ENCODE data around the gene MYLIP. TPM values are rescaled to one million over a fixed set of nuclear protein-coding genes. Genes with fewer than 3 reads are reported as not detected.

Gene MYLIP
- total RNA-seq = 10 to 100 TPM; 35.1 to 43.9 TPM
- 10 to 100 TPM; 57.3 to 57.6 TPM for polyA plus RNA-seq
- long read RNA-seq, donor 1, transcript MYLIP-202 (7 exons, 1,666 nt) = major isoform, 11 of 23 reads
- long read RNA-seq, donor 1, partial matches to known transcripts = 5 of 23 reads
- long read RNA-seq, donor 1, other reads (novel, unspliced or antisense) = 6 of 23 reads
- long read RNA-seq, donor 2, transcript MYLIP-202 (7 exons, 1,666 nt) = major isoform, 13 of 21 reads
- long read RNA-seq, donor 2, partial matches to known transcripts = 3 of 21 reads
- long read RNA-seq, donor 2, other reads (novel, unspliced or antisense) = 5 of 21 reads

DNA sequence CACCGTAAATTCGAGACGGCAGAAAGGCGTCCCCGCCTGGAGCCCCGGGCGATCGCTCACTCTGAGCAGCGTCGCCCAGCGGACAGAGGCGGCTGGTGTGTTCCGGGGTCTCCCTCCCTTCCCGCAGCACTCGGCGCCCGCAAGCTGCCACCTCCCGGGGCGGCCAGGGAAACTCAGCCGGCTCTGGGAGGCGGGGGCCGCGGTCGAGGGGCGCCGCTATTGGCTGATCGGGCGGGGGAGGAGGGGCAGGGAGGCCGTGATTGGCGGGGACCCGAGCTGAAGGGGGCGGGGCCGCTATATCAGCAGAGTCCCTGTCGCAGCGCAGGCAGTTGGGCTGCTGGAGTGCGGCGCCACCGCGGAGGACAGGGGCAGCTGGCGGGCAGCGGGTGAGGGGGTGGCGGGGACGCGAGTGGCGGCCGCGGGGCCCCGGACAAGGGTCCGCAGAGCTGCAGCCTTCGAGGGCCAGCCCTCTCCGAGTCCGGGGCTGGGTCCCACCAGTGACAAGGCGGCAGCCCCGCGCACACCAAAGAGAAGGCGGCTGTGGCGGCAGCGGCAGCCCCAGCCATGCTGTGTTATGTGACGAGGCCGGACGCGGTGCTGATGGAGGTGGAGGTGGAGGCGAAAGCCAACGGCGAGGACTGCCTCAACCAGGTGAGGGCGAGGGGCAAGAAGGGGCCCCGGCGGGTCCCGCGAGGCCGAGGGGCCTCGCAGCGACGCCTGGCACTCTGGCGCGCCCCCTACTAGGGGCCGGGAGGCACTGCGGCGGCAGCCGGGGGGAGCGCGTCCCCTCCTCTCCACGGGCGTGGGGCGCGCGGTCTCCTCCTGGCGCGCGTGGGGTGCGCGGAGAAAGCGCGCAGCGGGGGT is at the start of gene MYLIP:
MYLIP (plus strand) TSS at position 328 of the 864 bp plus-strand sequence; CDS start at position 565, 237 bp downstream.
- peak; percentile 97 for ATAC-seq (ENCODE audit: low FRiP score)
- Histone ChIP-seq H3K4me1 (ENCODE audit: control insufficient read depth in 1 of 2, insufficient read depth in 2 of 2, low read length in 2 of 2) (peaks cover 2 to 3% of the 10 kb centered on the region in 2 donors), H3K9me3 (ENCODE audit: control insufficient read depth, low read length) (no peaks in the 10 kb centered on the region), H3K27ac (ENCODE audit: low read depth in 1 of 2, low read length in 2 of 2) (peak within 1 kb of the TSS; percentile 79 to 98), H3K36me3 (ENCODE audit: control insufficient read depth in 1 of 2, insufficient read depth in 2 of 2, low read length in 1 of 2) (no peaks in the 10 kb centered on the region), H3K27me3 (ENCODE audit: control insufficient read depth in 1 of 2, insufficient read depth in 2 of 2, low read length in 1 of 2) (peaks cover 0 to 2% of the 10 kb centered on the region in 2 donors), H3K4me3 (ENCODE audit: low read length in 2 of 2) (peak within 1 kb of the TSS; percentile 90 to 98)
- intact Hi-C loops (cut with DNase I) = loop anchor here (2.0 to 10.0 kb wide), 3 partner anchors 78 to 437 kb away; no protein-coding TSS in a partner anchor
- peak; percentile 99 for DNase-seq
- WGBS, 2 donors = 0% methylated on average over 68 to 95 of the region's 95 CpGs

DNA sequence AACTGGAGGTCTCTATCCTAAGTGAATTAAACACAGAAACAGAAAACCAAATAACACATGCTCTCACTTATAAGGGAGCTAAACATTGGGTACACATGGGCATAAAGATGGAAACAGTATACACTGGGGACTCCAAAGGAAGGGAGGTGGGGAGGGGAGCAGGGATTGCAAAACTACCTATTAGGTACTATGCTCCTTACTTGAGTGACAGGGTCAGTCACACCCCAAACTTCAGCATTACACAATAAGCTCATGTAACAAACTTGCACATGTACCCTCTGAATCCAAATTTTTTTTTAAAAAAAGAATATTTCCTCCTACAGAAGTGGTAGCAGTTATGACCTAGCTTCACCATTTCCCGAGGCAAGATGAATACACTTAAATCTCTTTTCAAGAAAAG is 49.5 kb upstream of the MYLIP start:
- H3K27ac ChIP-seq (ENCODE audit: low read depth in 1 of 2, low read length in 2 of 2) = no peak overlapping the region
- H3K27me3 ChIP-seq (ENCODE audit: control insufficient read depth in 1 of 2, insufficient read depth in 2 of 2, low read length in 1 of 2) = no peaks in the 10 kb centered on the region
- no peak for DNase-seq
- H3K9me3 ChIP-seq (ENCODE audit: control insufficient read depth, low read length) = no peaks in the 10 kb centered on the region
- intact Hi-C loops (cut with DNase I) = no loop called here
- no peak overlapping the region for H3K4me3 ChIP-seq (ENCODE audit: low read length in 2 of 2)
- H3K4me1 ChIP-seq (ENCODE audit: control insufficient read depth in 1 of 2, insufficient read depth in 2 of 2, low read length in 2 of 2) = no peaks in the 10 kb centered on the region
- no peaks in the 10 kb centered on the region for H3K36me3 ChIP-seq (ENCODE audit: control insufficient read depth in 1 of 2, insufficient read depth in 2 of 2, low read length in 1 of 2)
- no peak for ATAC-seq (ENCODE audit: low FRiP score)
- WGBS, 2 donors = 41 to 42% methylated on average over 1 of the region's 1 CpG

DNA sequence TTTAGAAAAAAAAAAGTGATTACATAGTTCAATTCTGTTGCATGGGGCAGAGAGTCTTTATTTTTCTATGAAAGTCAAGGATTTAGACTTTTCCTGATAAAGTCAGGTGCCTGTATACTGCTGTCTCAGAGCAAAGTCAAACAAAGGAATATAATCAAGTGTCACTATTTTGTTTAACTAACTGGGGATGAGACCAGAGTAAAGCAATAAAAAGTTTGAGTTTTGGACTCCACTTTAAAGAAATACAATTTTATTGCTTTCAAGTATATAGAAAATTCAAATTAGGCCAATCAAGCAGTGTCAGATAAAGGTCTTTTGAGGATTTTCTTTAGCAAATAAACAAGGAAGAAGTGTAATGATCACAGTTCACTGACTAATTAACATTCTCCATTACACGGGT is 48.7 kb upstream of the MYLIP start:
- ATAC-seq (ENCODE audit: low FRiP score) (no peak), DNase-seq (no peak)
- H3K27ac ChIP-seq (ENCODE audit: low read depth in 1 of 2, low read length in 2 of 2) = no peak overlapping the region
- H3K36me3 ChIP-seq (ENCODE audit: control insufficient read depth in 1 of 2, insufficient read depth in 2 of 2, low read length in 1 of 2) = no peaks in the 10 kb centered on the region
- H3K4me1 ChIP-seq (ENCODE audit: control insufficient read depth in 1 of 2, insufficient read depth in 2 of 2, low read length in 2 of 2) = no peaks in the 10 kb centered on the region
- intact Hi-C loops (cut with DNase I) = no loop called here
- no peaks in the 10 kb centered on the region for H3K9me3 ChIP-seq (ENCODE audit: control insufficient read depth, low read length)
- no peak overlapping the region for H3K4me3 ChIP-seq (ENCODE audit: low read length in 2 of 2)
- WGBS, 2 donors = 50 to 63% methylated on average over 1 of the region's 1 CpG
- no peaks in the 10 kb centered on the region for H3K27me3 ChIP-seq (ENCODE audit: control insufficient read depth in 1 of 2, insufficient read depth in 2 of 2, low read length in 1 of 2)

DNA sequence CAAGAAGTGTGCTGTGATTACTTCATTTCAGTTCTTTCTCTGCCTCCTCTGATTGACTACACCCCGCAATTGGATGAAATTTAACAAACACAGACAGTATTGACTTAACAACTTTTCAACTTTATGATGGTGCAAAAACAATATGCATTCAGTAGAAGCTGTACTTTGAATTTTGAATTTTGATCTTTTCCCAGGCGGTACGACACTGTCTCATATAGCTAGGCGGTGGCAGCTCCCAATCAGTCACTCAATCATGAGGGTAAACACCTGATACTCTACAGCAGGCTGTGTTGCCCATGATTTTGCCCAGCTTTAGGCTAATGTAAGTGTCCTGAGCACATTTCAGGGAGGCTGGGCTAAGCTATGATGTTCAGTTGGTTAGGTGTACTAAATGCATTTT is 47.6 kb upstream of the MYLIP start:
- DNase-seq = no peak
- intact Hi-C loops (cut with DNase I) = no loop called here
- ATAC-seq (ENCODE audit: low FRiP score) = no peak
- Histone ChIP-seq H3K4me1 (ENCODE audit: control insufficient read depth in 1 of 2, insufficient read depth in 2 of 2, low read length in 2 of 2) (no peaks in the 10 kb centered on the region), H3K9me3 (ENCODE audit: control insufficient read depth, low read length) (no peaks in the 10 kb centered on the region), H3K4me3 (ENCODE audit: low read length in 2 of 2) (no peak overlapping the region), H3K36me3 (ENCODE audit: control insufficient read depth in 1 of 2, insufficient read depth in 2 of 2, low read length in 1 of 2) (no peaks in the 10 kb centered on the region), H3K27me3 (ENCODE audit: control insufficient read depth in 1 of 2, insufficient read depth in 2 of 2, low read length in 1 of 2) (no peaks in the 10 kb centered on the region), H3K27ac (ENCODE audit: low read depth in 1 of 2, low read length in 2 of 2) (no peak overlapping the region)
- WGBS, 2 donors = 97 to 98% methylated on average over 4 of the region's 4 CpGs

DNA sequence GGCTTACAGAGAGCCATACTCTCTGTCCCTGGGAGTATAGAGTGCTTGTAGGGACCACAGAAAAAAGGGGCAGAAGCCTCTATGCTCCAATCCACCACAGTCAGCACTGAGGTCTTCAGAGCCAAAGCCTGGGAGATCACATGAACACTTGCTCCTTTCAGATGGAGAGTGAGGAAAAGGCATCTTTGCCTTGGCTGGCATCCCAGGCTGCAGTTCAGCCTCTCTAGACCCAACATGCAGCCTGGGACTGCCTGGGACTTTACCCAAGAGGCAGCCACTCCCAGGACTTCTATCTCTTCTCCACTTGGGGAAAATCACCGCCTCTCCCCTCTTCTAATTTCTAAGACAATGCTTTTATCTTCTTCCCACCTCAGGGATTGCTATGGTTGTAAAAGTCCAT is 46.5 kb upstream of the MYLIP start:
- Histone ChIP-seq H3K36me3 (ENCODE audit: control insufficient read depth in 1 of 2, insufficient read depth in 2 of 2, low read length in 1 of 2) (no peaks in the 10 kb centered on the region), H3K27ac (ENCODE audit: low read depth in 1 of 2, low read length in 2 of 2) (no peak overlapping the region), H3K9me3 (ENCODE audit: control insufficient read depth, low read length) (no peaks in the 10 kb centered on the region), H3K4me1 (ENCODE audit: control insufficient read depth in 1 of 2, insufficient read depth in 2 of 2, low read length in 2 of 2) (no peaks in the 10 kb centered on the region), H3K4me3 (ENCODE audit: low read length in 2 of 2) (no peak overlapping the region), H3K27me3 (ENCODE audit: control insufficient read depth in 1 of 2, insufficient read depth in 2 of 2, low read length in 1 of 2) (no peaks in the 10 kb centered on the region)
- WGBS, 2 donors = 0 to 22% methylated on average over 1 of the region's 1 CpG
- intact Hi-C loops (cut with DNase I) = no loop called here
- DNase-seq (no peak), ATAC-seq (ENCODE audit: low FRiP score) (no peak)

DNA sequence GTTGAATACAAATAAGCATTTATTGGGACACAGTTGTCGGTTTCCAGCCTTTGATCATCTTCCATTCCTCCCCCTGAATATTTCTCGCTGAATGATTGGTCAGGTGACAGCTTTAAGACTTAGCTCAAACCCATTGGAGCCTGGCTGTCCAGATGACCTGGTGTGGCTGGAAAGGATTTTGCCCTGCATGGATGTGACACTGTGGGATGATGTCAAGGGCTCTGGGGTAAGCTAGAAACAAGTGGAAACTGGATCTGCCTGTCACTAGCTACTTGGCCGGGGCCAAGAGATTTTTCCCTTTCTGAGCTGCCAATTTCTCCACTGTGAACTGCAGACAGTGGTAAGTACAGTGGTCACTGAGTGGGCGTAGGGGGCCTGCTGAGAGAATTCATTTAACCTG is 41.9 kb upstream of the MYLIP start:
- no peaks in the 10 kb centered on the region for H3K27me3 ChIP-seq (ENCODE audit: control insufficient read depth in 1 of 2, insufficient read depth in 2 of 2, low read length in 1 of 2)
- H3K27ac ChIP-seq (ENCODE audit: low read depth in 1 of 2, low read length in 2 of 2) = no peak overlapping the region
- H3K36me3 ChIP-seq (ENCODE audit: control insufficient read depth in 1 of 2, insufficient read depth in 2 of 2, low read length in 1 of 2) = no peaks in the 10 kb centered on the region
- H3K4me1 ChIP-seq (ENCODE audit: control insufficient read depth in 1 of 2, insufficient read depth in 2 of 2, low read length in 2 of 2) = peaks cover 0 to 2% of the 10 kb centered on the region in 2 donors
- 67 to 81% methylated on average over 4 of the region's 4 CpGs for WGBS, 2 donors
- ATAC-seq (ENCODE audit: low FRiP score) = no peak
- H3K9me3 ChIP-seq (ENCODE audit: control insufficient read depth, low read length) = no peaks in the 10 kb centered on the region
- no peak for DNase-seq
- no peak overlapping the region for H3K4me3 ChIP-seq (ENCODE audit: low read length in 2 of 2)
- intact Hi-C loops (cut with DNase I) = no loop called here

DNA sequence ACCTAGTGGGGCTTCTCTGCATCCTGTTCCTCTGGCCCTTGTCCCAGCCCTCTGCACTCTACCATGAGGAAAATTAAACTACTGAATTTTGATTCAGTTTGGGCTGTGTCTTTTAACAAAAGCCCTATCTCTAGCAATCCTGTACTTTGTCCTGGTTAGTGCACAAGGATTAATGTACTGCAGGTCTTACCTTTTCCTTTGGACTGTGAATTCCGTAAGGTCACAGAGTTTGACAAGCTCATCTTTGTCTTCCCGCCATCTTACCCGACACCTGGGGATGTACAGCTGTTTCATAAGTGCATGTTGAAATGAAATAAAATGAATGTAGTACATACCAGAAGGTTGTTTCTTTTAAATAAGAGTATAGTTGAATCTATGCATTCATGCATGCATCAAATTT is 41.5 kb upstream of the MYLIP start:
- Histone ChIP-seq H3K4me3 (ENCODE audit: low read length in 2 of 2) (no peak overlapping the region), H3K9me3 (ENCODE audit: control insufficient read depth, low read length) (no peaks in the 10 kb centered on the region), H3K36me3 (ENCODE audit: control insufficient read depth in 1 of 2, insufficient read depth in 2 of 2, low read length in 1 of 2) (no peaks in the 10 kb centered on the region), H3K27me3 (ENCODE audit: control insufficient read depth in 1 of 2, insufficient read depth in 2 of 2, low read length in 1 of 2) (no peaks in the 10 kb centered on the region), H3K4me1 (ENCODE audit: control insufficient read depth in 1 of 2, insufficient read depth in 2 of 2, low read length in 2 of 2) (peaks cover 0 to 2% of the 10 kb centered on the region in 2 donors), H3K27ac (ENCODE audit: low read depth in 1 of 2, low read length in 2 of 2) (no peak overlapping the region)
- no peak for DNase-seq
- intact Hi-C loops (cut with DNase I) = no loop called here
- ATAC-seq (ENCODE audit: low FRiP score) = no peak
- 91 to 95% methylated on average over 3 of the region's 3 CpGs for WGBS, 2 donors

DNA sequence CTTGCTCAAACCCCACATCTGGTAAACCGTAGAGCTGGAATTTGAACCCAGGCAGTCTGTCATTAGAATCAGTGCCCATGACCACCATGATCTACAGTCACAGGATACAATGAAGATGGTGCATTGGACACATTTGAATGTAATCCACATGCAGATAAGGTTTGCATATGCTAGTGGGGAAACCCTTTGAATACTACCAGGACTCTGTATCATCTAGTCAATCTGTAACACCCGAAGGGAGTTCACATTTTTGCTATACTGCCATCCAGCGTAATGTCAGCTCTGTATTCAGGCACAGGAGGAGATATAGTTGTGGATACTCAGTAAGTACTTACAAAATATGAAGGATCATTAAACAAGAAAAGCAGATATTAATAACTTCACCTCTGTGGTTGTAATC is 40.5 kb upstream of the MYLIP start:
- Histone ChIP-seq H3K36me3 (ENCODE audit: control insufficient read depth in 1 of 2, insufficient read depth in 2 of 2, low read length in 1 of 2) (no peaks in the 10 kb centered on the region), H3K27ac (ENCODE audit: low read depth in 1 of 2, low read length in 2 of 2) (no peak overlapping the region), H3K9me3 (ENCODE audit: control insufficient read depth, low read length) (no peaks in the 10 kb centered on the region), H3K27me3 (ENCODE audit: control insufficient read depth in 1 of 2, insufficient read depth in 2 of 2, low read length in 1 of 2) (no peaks in the 10 kb centered on the region), H3K4me3 (ENCODE audit: low read length in 2 of 2) (no peak overlapping the region), H3K4me1 (ENCODE audit: control insufficient read depth in 1 of 2, insufficient read depth in 2 of 2, low read length in 2 of 2) (peaks cover 0 to 2% of the 10 kb centered on the region in 2 donors)
- no peak for ATAC-seq (ENCODE audit: low FRiP score)
- WGBS, 2 donors = 97 to 98% methylated on average over 3 of the region's 3 CpGs
- intact Hi-C loops (cut with DNase I) = no loop called here
- no peak for DNase-seq

All from aorta (tissue), 5 donors.